HFFc6 (cell line): ENCODE results near the gene PCSK6. TPM values are rescaled to one million over a fixed set of nuclear protein-coding genes. Genes with fewer than 3 reads are reported as not detected.

Experiments
- DNase-seq: peaks from one replicate; pipeline ENCODE4 v3.0.0-alpha.2; 2018
- H3K27ac Mint-ChIP-seq: 2 replicates; pipeline ENCODE4 v1.8.0; 2020; ENCODE audit warnings: mild to moderate bottlenecking, mixed read lengths
- H3K27me3 Mint-ChIP-seq: 2 replicates; pipeline ENCODE4 v1.8.0; 2021; ENCODE audit warnings: mild to moderate bottlenecking, moderate library complexity, mixed read lengths; ENCODE audit not compliant: insufficient read depth
- H3K36me3 Mint-ChIP-seq: 2 replicates; pipeline ENCODE4 v1.8.0; 2021; ENCODE audit warnings: low read depth, mixed read lengths
- H3K4me1 Mint-ChIP-seq: 2 replicates; pipeline ENCODE4 v1.8.0; 2020; ENCODE audit warnings: low read depth, mixed read lengths
- H3K4me3 Mint-ChIP-seq: 2 replicates; pipeline ENCODE4 v1.8.0; 2020; ENCODE audit warnings: mild to moderate bottlenecking, moderate library complexity, mixed read lengths
- H3K9me3 Mint-ChIP-seq: 2 replicates; pipeline ENCODE4 v1.8.0; 2020; ENCODE audit warnings: mild to moderate bottlenecking, mixed read lengths
- total RNA-seq, 6 experiments: library from RNA; stranded (reverse); fragmentation: NEBNext Ultra II Directional; extraction: Animal tissue kit (Norgen Biotek cat#: 25700); gene quantifications; 2 replicates in 1 of 6; 3 replicates in 5 of 6; pipeline ENCODE4 v1.2.3, GENCODE V29; 2021
- TF ChIP-seq, protein P1 (sequence below): fragments of 200-600 bp; sonication (generic); IDR thresholded peaks from 2 replicates; pipeline ENCODE4 v1.5.0; 2021; ENCODE audit warnings: antibody characterized with exemption, mild to moderate bottlenecking

The PCSK6 gene
- total RNA-seq, 6 experiments from 2014 or later, result not detected

DNA sequence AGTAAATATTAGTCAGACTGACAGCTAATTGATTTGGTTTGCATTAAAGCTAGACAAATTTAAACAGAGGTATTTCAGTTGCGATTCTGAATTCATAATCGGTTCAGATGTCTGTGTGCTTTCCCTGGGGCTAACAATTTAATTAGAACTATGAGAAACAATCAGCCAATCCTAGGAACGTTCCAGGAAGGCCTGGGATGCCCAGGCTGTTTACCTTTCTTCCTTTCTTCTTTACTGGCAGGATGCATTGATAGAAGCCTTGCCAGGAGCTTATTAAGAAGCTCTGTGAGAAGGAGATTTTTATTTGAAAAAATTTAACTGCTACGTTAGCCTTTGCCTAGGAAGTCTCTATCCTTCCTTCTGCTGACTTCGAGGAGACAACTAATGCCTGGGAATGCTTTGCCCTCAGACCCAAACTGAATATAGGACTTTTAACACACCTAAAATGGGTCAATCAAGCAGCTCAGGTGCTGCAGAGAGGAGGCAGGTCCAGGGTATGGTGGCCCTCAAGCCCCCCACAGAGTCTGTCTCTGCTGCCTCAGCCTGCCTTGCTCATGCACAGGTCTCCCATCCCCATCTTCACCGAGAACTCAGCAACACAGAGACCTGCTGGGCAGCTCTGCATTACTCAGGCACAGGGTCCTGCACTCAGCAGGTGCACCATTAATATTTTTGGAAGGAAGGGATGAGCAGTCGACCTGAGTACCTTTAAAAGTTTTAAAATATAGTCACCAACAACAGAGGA, 48.5 kb downstream of the PCSK6 start:
- Mint-ChIP-seq H3K27ac (peak overlapping the region; percentile 75; the same call in 1 of the 2 replicates), H3K4me1 (peaks cover 45% of the 10 kb centered on the region), H3K27me3 (peaks cover 8% of the 10 kb centered on the region), H3K4me3 (peak overlapping the region; percentile 90), H3K9me3 (no peaks in the 10 kb centered on the region), H3K36me3 (no peaks in the 10 kb centered on the region)
- TF ChIP-seq, protein P1, sequence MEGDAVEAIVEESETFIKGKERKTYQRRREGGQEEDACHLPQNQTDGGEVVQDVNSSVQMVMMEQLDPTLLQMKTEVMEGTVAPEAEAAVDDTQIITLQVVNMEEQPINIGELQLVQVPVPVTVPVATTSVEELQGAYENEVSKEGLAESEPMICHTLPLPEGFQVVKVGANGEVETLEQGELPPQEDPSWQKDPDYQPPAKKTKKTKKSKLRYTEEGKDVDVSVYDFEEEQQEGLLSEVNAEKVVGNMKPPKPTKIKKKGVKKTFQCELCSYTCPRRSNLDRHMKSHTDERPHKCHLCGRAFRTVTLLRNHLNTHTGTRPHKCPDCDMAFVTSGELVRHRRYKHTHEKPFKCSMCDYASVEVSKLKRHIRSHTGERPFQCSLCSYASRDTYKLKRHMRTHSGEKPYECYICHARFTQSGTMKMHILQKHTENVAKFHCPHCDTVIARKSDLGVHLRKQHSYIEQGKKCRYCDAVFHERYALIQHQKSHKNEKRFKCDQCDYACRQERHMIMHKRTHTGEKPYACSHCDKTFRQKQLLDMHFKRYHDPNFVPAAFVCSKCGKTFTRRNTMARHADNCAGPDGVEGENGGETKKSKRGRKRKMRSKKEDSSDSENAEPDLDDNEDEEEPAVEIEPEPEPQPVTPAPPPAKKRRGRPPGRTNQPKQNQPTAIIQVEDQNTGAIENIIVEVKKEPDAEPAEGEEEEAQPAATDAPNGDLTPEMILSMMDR, result no peak
- DNase-seq, result no peak

DNA sequence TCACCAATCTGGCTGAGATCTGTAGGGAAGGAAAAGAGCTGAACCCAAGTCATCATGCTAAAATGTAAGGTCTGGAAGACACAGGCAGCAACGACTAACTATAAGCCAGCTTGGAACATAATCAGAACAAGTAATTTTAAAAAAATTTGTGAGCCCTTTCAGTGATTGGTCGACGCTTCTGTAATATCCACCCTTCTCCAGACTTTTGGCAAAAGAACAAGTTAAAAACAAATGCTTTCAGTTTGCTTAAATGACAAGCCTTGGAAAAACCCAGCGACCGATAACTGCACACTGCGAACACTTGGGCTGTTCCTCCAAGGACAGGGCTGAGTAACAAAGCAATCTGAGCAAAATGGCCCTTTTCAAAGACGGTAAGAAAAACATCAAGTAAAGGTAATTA, 49.6 kb downstream of the PCSK6 start:
- TF ChIP-seq, protein P1, result no peak
- peak overlapping the region; percentile 75 for H3K27ac Mint-ChIP-seq
- H3K36me3 Mint-ChIP-seq, result no peaks in the 10 kb centered on the region
- H3K4me1 Mint-ChIP-seq, result peaks cover 40% of the 10 kb centered on the region
- H3K9me3 Mint-ChIP-seq, result no peaks in the 10 kb centered on the region
- DNase-seq, result peak; percentile 86
- peaks cover 13% of the 10 kb centered on the region for H3K27me3 Mint-ChIP-seq
- peak overlapping the region; percentile 90 for H3K4me3 Mint-ChIP-seq

DNA sequence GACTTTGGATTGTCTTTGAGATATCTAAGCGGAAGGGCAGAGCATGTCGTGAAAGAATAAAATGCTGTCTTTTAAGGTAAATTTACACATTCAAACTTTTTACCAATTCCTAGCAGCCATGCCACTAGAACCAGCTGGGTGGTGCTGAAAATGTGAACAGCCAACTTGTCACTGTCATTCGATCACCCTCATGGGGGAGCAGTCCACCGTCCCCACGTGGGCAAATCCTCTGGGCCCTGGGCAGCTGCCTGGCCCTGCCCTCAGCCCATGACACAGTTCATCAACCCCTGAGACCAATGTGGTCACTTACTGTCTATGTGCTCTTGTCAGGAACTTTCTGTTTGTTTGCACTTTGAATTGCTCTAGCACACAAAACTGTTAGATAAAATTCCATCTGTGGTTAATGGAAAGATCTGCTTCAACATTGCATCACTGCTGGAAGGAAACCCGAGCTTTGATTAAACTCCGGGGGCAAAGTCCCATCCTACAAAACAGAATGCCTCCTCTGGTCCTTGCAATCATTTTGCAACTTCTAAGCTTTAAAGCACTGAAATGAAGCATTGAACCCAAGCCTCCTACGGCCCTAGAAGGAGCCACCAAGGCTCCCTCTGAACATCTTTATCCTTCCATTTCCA, 50.1 kb downstream of the PCSK6 start:
- peaks cover 40% of the 10 kb centered on the region for H3K4me1 Mint-ChIP-seq
- TF ChIP-seq, protein P1, result no peak
- DNase-seq, result peak; percentile 22
- peak overlapping the region; percentile 75 for H3K27ac Mint-ChIP-seq
- no peaks in the 10 kb centered on the region for H3K9me3 Mint-ChIP-seq
- H3K36me3 Mint-ChIP-seq, result no peaks in the 10 kb centered on the region
- H3K4me3 Mint-ChIP-seq, result peak overlapping the region; percentile 90
- peaks cover 14% of the 10 kb centered on the region for H3K27me3 Mint-ChIP-seq

DNA sequence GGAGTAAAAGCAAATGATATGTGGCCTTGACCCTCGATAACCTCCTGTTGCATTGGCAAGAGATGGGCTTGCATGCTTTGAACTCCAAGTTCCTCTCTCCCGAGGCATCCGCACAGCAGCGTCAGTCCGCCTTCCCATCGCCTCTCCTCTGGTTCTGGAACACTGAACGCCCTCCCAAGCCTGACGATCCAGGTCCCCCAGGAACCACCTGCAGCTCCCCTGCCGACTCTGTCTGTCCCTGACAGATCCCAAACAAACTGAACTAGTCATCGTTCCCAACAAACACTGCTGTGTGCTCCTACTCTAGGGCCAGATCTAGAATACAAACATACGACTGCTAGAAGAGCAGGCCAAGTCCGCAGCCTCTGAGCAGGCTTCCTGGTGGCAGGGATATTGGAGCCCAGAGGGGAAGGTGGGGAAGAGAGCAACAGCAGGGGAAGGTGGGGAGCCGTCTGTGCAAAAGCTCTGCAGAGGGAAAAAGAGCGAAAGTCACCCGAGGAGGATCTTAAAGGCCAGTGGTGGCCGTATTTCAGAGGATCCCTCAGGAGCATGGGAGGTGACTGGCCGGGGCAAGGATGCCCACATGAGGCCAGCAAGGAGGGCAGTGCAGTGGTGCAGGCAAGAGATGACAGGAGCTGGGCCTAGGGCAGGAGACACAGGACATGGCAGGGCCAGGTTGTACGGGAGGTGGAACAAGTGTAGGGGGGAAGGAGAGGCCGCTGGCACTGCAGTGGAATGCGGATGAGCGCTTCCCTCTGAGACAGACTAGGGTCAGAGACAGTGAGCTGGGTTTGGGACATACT, 50.8 kb downstream of the PCSK6 start:
- Mint-ChIP-seq H3K27ac (peak overlapping the region; percentile 75; the same call in 1 of the 2 replicates), H3K9me3 (no peaks in the 10 kb centered on the region), H3K4me1 (peaks cover 40% of the 10 kb centered on the region), H3K27me3 (peaks cover 17% of the 10 kb centered on the region), H3K36me3 (no peaks in the 10 kb centered on the region), H3K4me3 (peak overlapping the region; percentile 90)
- TF ChIP-seq, protein P1, result no peak
- DNase-seq, result no peak

DNA sequence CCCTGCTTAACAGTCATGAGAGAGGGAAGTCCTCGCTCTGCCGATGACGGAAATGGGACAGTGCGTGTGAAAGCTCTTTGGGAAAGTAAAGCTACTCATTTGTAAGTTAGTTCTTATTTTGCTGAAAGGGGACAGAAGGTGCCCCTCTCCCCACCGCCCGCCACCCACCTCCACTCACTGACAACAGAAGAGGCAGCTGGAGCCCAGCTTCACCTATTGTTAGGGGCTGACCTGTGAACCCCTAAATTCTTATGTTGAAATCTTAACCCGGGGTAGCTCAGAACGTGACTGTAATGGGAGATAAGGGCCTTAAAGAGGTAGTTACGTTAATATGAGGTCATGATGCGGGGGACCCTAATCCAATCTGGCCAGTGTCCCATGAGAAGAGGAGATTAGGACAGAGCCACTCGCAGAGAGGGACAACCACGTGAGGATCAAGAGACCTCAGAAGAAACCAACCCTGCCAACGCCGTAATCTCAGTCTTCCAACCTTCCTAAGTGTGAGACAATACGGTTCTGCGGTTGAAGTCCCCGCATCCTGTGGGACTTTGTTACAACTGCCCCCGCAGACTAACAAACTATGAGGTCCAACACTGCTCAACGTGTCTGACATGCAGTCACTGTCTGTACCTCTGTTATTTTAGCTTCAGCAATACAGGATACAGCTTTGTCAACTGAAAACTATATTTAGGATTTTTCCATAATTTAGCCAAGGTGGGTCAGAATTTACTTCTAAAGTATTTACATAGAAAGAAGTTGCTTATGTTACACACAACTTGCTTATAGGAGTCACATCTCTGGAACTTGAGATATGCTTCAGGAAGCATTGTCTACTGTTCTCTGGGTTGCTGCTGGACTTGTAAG, 51.7 kb downstream of the PCSK6 start:
- Mint-ChIP-seq H3K9me3 (no peaks in the 10 kb centered on the region), H3K27ac (no peak overlapping the region), H3K4me3 (no peak overlapping the region), H3K4me1 (peaks cover 40% of the 10 kb centered on the region), H3K36me3 (no peaks in the 10 kb centered on the region), H3K27me3 (peaks cover 22% of the 10 kb centered on the region)
- TF ChIP-seq, protein P1, result no peak
- DNase-seq, result no peak
